ENCODE results near the gene WHRN. TPM values are rescaled to one million over a fixed set of nuclear protein-coding genes. Genes with fewer than 3 reads are reported as not detected.

The WHRN gene
- total and polyA plus RNA-seq, 2 of the 8 experiments (the other 6 are each of a cell fraction or from before 2014, with no cell fraction given) = 4.4 to 7.7 TPM

- no peak for TF ChIP-seq USF2 (IDR thresholded peaks at IDR 0.05; ENCODE audit: low read length)
- no peak for TF ChIP-seq RAD21 (IDR thresholded peaks at IDR 0.05 in 1 of 2, conservative IDR thresholded peaks at IDR 0.05 in 1 of 2; ENCODE audit: low read depth in 2 of 2, low read length in 2 of 2)
- TF ChIP-seq POLR2A (IDR thresholded peaks at IDR 0.05; ENCODE audit: control extremely low read depth in 1 of 2, low read depth in 2 of 2, low read length in 2 of 2) = no peak
- no peak for TF ChIP-seq ZNF274 (IDR thresholded peaks at IDR 0.05; ENCODE audit: borderline replicate concordance, extremely low read depth, low read length)
- TF ChIP-seq EZH2 (IDR thresholded peaks at IDR 0.05; ENCODE audit: low read depth, low read length, severe bottlenecking) = no peak
These were observed 94.4 kb downstream of the WHRN start (continued) for GRCh38 chr9:114410910-114411309.

Data from H1 (cell line).